GM19468 (cell line): ENCODE results near the gene HTATSF1.

Experiments
- ATAC-seq: cut with Tn5 transposase; IDR thresholded peaks from one replicate; pipeline ENCODE4 v1.9.1; 2021; ENCODE audit warnings: mild to moderate bottlenecking, moderate library complexity, moderate number of reproducible peaks; ENCODE audit not compliant: unreplicated experiment; ENCODE audit errors: extremely low read depth

The HTATSF1 gene

DNA sequence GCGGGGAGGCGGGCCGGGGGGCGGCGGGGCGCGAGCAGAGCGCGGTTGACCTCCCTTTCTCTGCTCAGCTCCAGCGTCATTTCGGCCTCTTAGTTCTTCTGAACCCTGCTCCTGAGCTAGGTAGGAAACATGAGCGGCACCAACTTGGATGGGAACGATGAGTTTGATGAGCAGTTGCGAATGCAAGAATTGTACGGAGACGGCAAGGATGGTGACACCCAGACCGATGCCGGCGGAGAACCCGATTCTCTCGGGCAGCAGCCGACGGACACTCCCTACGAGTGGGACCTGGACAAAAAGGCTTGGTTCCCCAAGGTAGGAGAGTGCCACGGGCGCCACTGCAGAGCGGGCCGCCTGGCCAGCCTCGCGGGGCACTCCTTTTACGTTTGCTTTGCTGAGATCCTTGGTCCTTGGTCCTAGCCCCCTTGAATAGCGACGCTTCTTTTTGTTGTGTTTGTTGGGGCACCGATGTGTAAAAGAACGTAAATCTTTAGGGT lies at the start of gene HTATSF1:
TSS of gene HTATSF1 (plus strand) at position 37 of the 497 bp plus-strand sequence. CDS start at position 130, 93 bp downstream.
- no peak for ATAC-seq

DNA sequence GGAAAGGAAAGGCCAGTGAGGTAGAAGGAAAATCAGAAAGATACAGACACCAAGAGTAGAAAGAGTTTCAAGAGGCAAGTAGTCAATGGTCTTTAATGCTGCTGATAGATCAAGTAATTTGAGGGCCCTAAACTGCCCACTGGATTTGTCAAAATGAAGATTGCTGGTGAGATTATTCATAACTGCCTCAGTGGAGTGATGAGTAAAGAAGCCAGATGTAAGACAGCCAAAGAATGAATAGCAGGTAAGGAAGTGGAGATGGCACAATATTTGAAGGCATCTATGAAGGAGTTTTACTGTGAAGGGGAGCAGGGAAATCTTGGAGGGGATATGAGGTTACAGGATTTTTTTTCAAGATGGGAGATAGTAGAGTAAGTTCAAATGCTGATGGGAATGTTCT lies 49.4 kb upstream of the HTATSF1 start:
- no peak for ATAC-seq

DNA sequence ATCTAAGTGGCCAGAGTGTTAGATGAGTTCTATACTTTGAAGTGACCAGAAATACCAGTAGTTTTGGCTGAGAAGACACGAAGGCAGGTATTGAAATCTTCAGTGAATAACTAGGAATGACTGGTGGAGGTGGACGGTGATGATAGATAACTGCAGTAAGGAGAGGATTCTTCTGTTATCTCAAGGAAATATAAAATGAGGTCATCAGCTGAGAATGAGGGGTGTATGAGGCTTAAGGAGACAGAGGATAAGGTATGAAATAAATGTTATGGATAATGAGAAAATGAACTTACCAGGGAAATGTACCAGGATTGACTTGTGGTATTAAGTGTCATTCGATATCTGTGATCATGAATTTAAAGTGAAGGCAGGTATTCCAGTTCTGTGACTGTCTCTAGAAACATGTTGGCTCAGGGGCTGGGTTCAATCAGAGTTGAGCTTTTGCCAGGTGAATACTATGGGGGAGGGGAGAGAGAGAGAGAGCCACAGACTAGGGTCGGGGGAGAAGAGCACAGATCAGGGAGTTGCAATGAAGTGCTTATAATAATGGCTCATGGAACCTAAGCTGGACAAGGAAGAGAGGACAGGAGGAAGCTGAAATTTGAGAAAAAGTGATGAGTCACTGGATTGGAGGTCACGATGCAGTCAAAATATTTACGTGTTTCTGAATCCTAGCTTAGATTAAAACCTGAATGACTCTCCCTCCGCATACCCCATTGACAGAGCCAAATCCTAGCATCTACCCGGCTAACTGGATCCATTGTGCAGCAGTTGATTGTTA lies 47.2 kb upstream of the HTATSF1 start:
- no peak for ATAC-seq

DNA sequence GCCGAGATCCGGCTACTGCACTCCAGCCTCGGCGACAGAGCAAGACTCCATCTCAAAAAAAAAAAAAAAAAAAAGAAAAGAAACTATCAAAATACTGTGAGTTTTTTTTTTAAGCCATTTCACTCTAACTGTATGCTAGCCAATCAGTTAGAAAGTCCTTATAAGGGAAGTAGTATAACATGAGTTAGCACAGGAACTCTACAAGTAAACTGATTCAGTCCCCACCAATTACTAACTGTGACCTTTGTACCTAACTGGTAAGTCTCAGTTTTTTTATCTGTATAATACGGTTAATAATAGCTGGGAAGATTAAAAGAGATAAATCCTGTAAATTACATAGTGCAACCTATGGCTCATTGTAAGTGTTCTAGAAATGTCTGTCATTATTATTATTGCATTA lies 44.8 kb upstream of the HTATSF1 start:
- no peak for ATAC-seq

GRCh38 chrX:136453114-136453513 lies 44.3 kb upstream of the HTATSF1 start:
- ATAC-seq = no peak

DNA sequence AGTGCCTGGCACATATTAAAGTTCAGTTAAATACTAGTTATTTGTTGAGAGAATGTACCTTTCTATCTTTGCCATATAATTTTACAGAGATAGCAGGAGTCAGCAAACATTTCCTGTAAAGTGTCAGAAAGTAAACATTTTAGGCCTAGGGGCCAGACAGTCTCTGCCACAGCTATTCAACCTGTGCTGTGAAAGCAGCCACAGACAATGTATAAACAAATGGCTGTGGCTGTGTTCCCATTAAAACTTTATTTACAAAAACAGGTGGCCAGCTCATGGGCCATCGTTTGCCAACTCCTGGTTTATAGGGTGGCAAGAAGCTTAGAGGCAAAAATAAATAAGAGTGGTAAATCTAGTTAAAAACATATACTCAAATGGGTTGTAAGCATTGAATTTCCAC lies 43.6 kb upstream of the HTATSF1 start:
- no peak for ATAC-seq

- no peak for ATAC-seq
Measured at GRCh38 chrX:136456133-136456532, 41.3 kb upstream of the HTATSF1 start.

DNA sequence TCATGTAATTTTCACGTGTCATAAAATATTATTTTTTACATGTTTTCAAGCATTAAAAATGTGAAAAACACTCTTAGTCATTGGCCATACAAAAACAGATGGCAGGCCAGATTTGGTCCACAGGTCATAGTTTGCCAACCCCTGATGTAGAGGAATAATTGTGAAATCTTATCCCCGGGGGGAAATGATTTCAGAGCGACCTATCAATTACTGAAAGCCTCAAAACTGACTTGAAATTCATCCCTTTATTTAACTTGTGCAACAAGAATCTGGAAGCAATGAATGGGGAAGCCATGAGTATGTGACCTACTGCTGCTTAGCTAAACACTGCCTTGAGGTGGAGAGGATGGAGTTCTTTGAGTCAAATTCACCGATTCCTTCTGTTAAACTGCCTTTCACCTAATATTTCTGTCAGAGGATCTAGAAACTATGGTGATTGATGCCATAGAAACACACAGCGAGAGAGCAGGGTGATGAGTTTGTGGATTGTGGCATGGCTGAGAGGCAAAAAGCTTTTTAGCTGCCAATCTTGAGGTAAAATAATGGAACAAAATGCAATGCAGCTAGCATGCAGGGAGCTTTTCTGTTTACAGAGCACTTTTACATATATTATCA lies 40.0 kb upstream of the HTATSF1 start:
- no peak for ATAC-seq

DNA sequence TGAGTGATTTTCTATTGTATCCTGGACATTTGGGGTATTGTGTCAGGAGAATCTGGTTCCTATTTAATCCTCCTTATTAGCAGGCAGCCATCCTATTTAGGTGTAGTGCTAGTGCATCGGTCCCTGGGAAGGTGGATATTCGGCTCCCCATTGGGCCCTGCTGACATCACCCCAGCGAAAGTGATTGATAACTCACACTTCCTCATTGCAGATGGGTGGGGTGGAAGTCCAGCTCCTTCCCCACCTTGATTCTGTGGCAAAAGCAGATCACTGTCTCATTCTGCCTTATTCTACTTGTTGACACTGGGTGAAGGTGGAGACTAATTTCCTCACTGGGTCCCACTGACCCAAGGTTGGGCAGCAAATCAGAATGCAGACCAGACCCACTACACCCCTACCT lies 32.8 kb upstream of the HTATSF1 start:
- no peak for ATAC-seq

DNA sequence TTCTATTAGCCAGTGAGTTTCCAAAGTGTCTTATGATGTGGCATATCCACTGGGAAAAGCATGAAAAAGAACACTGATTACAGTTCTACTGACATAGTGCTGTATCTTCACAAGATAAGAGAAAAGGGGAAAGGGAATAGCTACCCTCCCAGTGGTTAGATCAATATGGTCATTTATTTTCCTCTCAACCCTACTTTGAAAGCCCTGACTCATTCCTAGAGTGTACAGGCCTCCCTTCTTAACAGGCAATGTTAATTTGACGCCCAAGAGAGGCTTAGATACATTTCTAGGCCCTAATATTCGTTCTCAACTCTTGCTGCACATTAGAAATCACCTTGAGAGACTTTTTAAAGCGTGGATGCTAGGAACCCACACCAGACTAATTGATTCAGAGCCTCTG lies 30.1 kb upstream of the HTATSF1 start:
- ATAC-seq = no peak

DNA sequence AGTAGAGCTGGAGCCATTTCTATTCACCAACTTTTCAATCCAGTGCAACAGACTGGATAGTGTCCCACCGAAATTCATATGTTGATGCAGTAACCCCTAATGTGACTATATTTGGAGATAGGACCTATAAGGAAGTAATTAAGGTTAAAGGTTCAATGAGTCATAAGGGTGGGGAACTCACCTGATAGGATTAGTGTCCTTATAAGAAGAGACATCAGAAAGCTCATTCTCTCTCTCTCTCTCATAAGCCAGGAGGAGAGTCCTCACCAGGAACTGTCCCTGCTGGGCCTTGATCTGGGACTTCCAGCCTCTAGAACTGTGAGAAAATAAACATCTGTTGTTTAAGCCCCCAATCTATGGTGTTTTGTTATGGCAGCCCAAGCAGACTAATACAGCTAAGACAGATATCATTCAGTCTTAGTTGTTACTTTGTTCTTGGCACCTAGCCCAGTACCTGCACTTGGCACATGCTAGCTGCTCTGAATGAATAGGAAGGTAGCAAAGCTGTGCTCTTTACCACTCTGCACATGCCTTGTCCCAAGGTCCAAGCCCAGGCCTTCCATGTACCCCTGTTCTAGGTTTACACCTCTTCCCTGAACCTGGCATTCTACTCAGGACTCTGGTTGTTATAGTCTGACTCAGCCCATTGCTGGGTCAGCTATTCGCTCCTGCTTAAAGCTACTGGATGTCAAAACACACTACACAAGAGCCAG lies 28.8 kb upstream of the HTATSF1 start:
- ATAC-seq = no peak

DNA sequence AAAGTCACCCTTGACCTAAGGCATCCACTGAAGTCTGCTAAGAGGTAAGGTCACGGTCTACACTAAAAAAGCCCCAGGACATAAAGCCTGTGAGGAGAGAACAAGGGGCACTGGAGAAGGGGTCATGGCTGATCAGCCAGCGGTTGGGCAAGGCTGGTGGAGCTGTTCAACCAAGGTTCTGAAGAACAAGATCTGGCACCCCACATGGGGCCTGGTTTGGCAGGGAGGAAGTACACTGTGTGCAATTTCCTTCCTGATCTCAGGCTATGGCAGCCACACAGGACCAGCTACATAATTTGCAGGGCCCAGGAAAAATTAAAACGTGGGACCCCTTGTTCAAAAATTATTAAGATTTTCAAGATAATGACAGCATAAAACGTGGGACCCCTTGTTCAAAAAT lies 23.7 kb upstream of the HTATSF1 start:
- ATAC-seq = no peak

DNA sequence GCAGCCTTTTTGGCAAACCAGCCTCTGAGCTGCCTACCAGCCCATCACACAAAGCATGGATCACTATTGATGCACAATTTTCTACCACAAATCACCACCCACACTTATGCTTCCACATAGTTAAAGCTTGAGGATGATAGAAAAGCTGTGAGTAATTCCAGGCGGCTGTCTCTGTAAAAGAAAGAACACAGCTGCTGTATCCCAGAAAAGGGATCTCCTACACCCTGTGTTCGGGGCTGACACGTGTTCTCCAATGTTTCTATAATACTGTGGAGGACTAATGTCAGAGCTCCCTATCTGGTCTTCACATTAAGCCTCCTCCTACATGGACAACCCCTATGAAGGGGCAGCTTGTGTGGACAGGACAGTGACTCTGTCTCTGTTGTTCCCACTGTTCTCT lies 22.2 kb upstream of the HTATSF1 start:
- ATAC-seq = no peak

GRCh38 chrX:136476501-136476900 lies 20.9 kb upstream of the HTATSF1 start:
- no peak for ATAC-seq

GRCh38 chrX:136477026-136477425 lies 20.4 kb upstream of the HTATSF1 start:
- ATAC-seq = no peak

DNA sequence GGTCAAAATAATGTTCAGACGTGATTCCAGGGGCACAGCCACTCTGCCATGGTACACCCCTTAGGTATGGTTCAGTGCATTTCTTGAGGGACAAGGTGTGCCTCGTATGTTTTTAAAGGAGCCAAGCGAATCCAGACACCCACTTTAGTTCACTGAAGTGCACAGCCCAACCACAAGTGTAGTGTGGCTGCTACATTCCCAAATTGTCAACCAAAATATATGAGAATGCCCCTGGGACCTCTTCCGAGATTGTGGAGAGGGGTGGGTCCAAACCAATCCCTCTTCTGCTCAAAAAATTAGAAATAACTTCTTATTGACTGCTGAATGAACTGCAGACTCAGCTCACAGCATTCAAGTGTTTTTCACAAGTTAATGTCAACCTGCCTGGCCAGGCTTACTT lies 17.0 kb upstream of the HTATSF1 start:
- ATAC-seq = no peak

DNA sequence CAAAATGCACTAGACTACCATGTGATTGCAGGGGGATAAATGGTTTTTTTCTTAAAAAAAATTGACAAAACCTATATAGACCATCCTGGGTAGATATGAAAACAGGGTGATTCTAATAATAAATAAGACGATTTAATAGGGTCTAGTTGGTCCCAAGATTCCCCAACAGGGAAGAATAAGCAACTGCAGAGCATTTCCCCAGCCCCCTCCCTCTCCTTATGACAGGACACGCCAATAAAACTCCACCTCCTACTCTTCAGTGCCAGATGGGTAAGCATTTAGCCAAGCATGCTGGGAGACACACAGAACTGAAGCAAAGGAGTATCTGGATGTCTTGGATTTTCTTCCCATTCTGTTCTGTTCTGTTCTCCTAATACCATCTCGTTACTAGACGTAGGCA lies 9.7 kb upstream of the HTATSF1 start, which contains the start of gene BRS3:
TSS of gene BRS3 (plus strand) at position 301 of the 400 bp plus-strand sequence. CDS start 168 bp downstream, outside the sequence.
- no peak for ATAC-seq

DNA sequence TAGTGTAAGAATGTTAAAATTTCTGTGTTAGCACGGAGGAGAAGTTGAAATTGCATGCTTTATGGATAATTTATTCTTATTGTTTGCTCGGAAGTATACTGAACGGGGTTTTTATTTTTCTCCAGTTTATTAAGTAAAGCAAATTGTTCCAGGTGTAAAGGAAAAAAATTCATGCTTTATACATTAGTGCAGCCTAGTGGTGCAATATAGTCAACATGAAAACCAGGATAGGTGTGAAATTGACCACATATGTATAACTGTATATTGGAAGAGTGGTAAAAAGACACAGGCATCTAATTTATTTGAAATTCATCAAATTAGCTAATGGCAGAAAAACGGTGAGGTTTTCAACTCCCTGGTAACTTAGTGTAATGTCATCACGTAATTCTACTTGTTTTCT lies 8.7 kb upstream of the HTATSF1 start:
- ATAC-seq = no peak

GRCh38 chrX:136491832-136492231 lies 5.6 kb upstream of the HTATSF1 start:
- no peak for ATAC-seq

- no peak for ATAC-seq
Measured at GRCh38 chrX:136493011-136493410, 4.4 kb upstream of the HTATSF1 start.

DNA sequence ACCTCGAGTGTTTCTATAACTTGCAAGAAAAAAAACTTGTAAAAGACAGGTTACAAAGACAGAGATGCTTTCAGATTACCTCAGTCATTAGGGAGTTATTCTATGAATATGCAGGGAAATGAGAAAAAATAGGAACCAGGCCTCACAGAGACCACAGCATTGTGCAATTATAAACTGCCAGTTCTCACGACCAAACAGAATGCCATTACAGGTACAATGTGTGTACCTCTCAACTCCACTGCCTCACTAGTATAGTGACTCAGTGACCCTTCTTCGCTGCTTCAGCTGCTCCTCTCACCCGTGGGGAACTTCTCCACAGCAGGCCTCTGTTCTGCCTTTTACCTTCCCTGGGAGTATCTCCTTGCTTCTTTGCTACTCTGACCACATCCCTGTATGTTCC lies 2.3 kb upstream of the HTATSF1 start:
- no peak for ATAC-seq
